GM13976 (cell line): ENCODE results near the gene PRKAG2.

Source experiments
- DNase-seq: peaks from one replicate; pipeline ENCODE4 v3.0.0; 2012; ENCODE audit warnings: low spot score
- CTCF ChIP-seq: IDR thresholded peaks from 2 replicates; pipeline ENCODE4 v1.5.1; 2012; ENCODE audit warnings: borderline replicate concordance, mild to moderate bottlenecking; ENCODE audit not compliant: insufficient read depth; ENCODE audit errors: extremely low read depth, missing control alignments, control extremely low read depth
- in situ Hi-C: fragments of 300-500 bp; cut with MboI; formaldehyde crosslinking; loops from one replicate; pipeline ENCODE4 v1.12.0; 2022; ENCODE audit warnings: low sequenced_read_pairs, mixed read lengths, inconsistent platforms; ENCODE audit not compliant: unreplicated experiment

Gene PRKAG2

GRCh38 chr7:151597541-151598444 lies 279.1 kb downstream of the PRKAG2 start:
- in situ Hi-C loops: no loop called here
- no peak for DNase-seq
- TF ChIP-seq CTCF: no peak

- no peak for DNase-seq
- in situ Hi-C loops: no loop called here
- no peak for TF ChIP-seq CTCF
Observed at GRCh38 chr7:151595702-151596350, 281.1 kb downstream of the PRKAG2 start.

GRCh38 chr7:151592868-151593486 lies 283.9 kb downstream of the PRKAG2 start:
- in situ Hi-C loops: no loop called here
- no peak for TF ChIP-seq CTCF
- DNase-seq: no peak

GRCh38 chr7:151592330-151592729 lies 284.6 kb downstream of the PRKAG2 start:
- in situ Hi-C loops: no loop called here
- TF ChIP-seq CTCF: no peak
- no peak for DNase-seq

GRCh38 chr7:151591866-151592265 lies 285.0 kb downstream of the PRKAG2 start:
- DNase-seq: no peak
- TF ChIP-seq CTCF: no peak
- in situ Hi-C loops: no loop called here

GRCh38 chr7:151590850-151591771 lies 285.8 kb downstream of the PRKAG2 start:
- in situ Hi-C loops: no loop called here
- no peak for TF ChIP-seq CTCF
- DNase-seq: no peak
